Colonic mucosa (tissue), 4 donors: ENCODE data around the gene DRD2. TPM values are rescaled to one million over a fixed set of nuclear protein-coding genes. Genes with fewer than 3 reads are reported as not detected.

ENCODE experiments used
- DNase-seq: peaks from one replicate; pipeline ENCODE4 v3.0.0-alpha.2; 2020
- H3K27ac ChIP-seq: fragments of 200-600 bp; one replicate; pipeline ENCODE4 v1.8.0; 2021
- H3K27me3 ChIP-seq: fragments of 200-600 bp; one replicate; pipeline ENCODE4 v1.8.0; 2021
- H3K36me3 ChIP-seq: fragments of 200-600 bp; one replicate; pipeline ENCODE4 v1.8.0; 2021
- H3K4me1 ChIP-seq: fragments of 200-600 bp; one replicate; pipeline ENCODE4 v1.8.0; 2021; ENCODE audit warnings: mild to moderate bottlenecking
- H3K4me3 ChIP-seq: fragments of 200-600 bp; one replicate; pipeline ENCODE4 v1.8.0; 2021
- H3K9ac ChIP-seq, 2 donors: one replicate each; pipeline ENCODE4 v1.7.0; 2013; ENCODE audit warnings: control low read depth in 2 of 2, low read depth in 2 of 2, low read length in 2 of 2
- H3K9me3 ChIP-seq: fragments of 200-600 bp; one replicate; pipeline ENCODE4 v1.8.0; 2021
- intact Hi-C: fragments of 100-400 bp; cut with DNase I; formaldehyde crosslinking; loops from one replicate; pipeline ENCODE4 v1.14.1; 2022
- total RNA-seq, 2 donors: library from RNA; stranded (reverse); fragmentation: NEBNext Ultra II Directional in 1 of 2; extraction: Animal tissue kit (Norgen Biotek cat#: 25700) in 1 of 2; gene quantifications; one replicate each; pipeline ENCODE4 v1.2.1, GENCODE V29; 2021
- TF ChIP-seq, protein P1 (sequence below): fragments of 200-600 bp; IDR thresholded peaks from one replicate; pipeline ENCODE4 v1.8.0; 2022; ENCODE audit warnings: antibody characterized with exemption, mild to moderate bottlenecking
- donor health status: healthy.
- donor health status: DM: no; HTN: no; CAD: no.
- donor health status: DM: no; HTN: no; CAD: no.

Gene DRD2
- total RNA-seq, 2 donors from 2014 or later = 0.10 to 0.27 TPM

DNA sequence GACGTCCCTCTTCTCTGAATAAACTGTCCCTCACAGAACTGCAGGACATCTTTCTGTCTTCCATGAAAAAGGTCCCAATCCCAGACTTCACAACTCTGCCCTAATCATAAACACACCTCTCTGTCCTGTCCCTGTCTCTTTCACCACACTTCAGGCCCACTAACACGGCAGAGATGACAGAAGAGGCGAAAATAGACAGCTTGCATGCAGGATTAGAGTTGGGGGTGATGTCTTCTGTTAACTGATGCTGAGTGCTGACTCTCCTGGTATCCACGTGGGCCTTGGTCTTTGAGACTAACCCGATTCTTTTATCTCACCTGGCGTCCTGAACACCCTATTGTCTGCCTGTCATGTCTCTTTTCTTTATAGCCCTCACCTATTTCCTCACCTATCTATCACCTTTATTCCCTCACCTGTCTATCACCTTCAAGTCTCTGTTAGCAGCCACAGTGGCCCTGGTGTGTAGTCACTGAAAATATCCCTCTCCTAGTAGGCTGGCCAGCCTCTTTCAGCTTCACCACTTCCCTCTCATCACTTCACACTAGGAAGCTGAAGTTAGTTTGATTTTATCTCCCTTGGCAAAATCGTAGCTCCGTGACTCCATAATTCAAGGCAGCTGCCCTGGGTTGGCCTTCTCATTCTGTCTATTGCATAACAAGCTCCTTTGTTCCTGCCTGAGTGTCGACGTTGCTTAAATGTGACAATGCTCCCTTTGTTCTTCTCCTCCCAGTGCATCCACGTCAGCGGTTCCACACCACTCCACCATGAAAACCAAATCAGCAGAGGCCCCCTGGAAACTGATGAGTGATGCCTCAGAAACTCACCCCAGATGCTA, 30.6 kb upstream of the DRD2 start:
- no peaks in the 10 kb centered on the region for H3K36me3 ChIP-seq
- H3K9ac ChIP-seq = no peak overlapping the region
- no peaks in the 10 kb centered on the region for H3K9me3 ChIP-seq
- TF ChIP-seq, protein P1, sequence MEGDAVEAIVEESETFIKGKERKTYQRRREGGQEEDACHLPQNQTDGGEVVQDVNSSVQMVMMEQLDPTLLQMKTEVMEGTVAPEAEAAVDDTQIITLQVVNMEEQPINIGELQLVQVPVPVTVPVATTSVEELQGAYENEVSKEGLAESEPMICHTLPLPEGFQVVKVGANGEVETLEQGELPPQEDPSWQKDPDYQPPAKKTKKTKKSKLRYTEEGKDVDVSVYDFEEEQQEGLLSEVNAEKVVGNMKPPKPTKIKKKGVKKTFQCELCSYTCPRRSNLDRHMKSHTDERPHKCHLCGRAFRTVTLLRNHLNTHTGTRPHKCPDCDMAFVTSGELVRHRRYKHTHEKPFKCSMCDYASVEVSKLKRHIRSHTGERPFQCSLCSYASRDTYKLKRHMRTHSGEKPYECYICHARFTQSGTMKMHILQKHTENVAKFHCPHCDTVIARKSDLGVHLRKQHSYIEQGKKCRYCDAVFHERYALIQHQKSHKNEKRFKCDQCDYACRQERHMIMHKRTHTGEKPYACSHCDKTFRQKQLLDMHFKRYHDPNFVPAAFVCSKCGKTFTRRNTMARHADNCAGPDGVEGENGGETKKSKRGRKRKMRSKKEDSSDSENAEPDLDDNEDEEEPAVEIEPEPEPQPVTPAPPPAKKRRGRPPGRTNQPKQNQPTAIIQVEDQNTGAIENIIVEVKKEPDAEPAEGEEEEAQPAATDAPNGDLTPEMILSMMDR = no peak
- H3K4me3 ChIP-seq = no peak overlapping the region
- intact Hi-C loops = no loop called here
- no peak overlapping the region for H3K27ac ChIP-seq
- H3K27me3 ChIP-seq = no peaks in the 10 kb centered on the region
- DNase-seq = no peak
- no peaks in the 10 kb centered on the region for H3K4me1 ChIP-seq

DNA sequence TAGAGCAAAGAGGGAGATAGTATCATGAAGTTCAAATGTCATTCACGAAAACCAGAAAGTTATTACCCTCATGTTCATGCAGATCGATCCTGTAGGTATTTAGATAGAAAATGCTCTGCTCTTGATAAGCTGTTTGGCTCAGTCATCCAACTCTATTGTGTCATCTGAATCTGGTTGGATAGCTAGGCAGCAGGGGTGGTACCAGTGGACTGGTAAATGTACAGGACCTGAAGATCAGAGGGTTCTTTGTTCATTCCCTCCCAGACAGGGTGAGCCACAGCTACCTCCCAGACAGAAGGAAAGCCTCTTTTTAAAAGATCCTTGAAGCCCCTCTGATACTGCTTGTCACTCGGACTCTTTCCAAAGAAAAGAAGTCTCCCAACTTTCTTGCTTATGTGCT, 29.8 kb upstream of the DRD2 start:
- DNase-seq = no peak
- intact Hi-C loops = no loop called here
- Histone ChIP-seq H3K27ac (no peak overlapping the region), H3K4me3 (no peak overlapping the region), H3K9ac (no peak overlapping the region), H3K27me3 (no peaks in the 10 kb centered on the region), H3K36me3 (no peaks in the 10 kb centered on the region), H3K4me1 (no peaks in the 10 kb centered on the region), H3K9me3 (no peaks in the 10 kb centered on the region)
- TF ChIP-seq, protein P1 = no peak

DNA sequence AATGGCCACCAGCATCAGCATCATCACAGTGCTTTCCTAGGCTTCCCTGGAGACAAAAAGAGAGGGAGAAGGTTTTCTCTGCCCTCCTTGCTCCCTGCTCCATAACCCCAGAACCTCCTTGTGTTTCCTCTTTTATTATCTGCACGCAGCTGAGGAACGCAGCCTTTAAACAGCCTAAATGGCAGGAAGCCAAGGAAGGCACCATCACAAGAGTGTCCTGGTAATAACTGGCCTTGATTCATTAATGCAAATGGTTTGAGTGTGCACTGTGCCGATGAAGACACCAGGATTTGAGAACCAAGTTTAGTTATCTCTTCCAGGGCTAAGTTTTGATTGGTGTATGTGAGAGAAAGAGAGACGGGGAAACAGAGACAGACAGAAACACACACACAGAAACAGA, 29.4 kb upstream of the DRD2 start:
- H3K9ac ChIP-seq = no peak overlapping the region
- intact Hi-C loops = no loop called here
- no peaks in the 10 kb centered on the region for H3K27me3 ChIP-seq
- H3K4me3 ChIP-seq = no peak overlapping the region
- no peak for DNase-seq
- TF ChIP-seq, protein P1 = no peak
- no peaks in the 10 kb centered on the region for H3K4me1 ChIP-seq
- no peaks in the 10 kb centered on the region for H3K9me3 ChIP-seq
- no peaks in the 10 kb centered on the region for H3K36me3 ChIP-seq
- no peak overlapping the region for H3K27ac ChIP-seq

DNA sequence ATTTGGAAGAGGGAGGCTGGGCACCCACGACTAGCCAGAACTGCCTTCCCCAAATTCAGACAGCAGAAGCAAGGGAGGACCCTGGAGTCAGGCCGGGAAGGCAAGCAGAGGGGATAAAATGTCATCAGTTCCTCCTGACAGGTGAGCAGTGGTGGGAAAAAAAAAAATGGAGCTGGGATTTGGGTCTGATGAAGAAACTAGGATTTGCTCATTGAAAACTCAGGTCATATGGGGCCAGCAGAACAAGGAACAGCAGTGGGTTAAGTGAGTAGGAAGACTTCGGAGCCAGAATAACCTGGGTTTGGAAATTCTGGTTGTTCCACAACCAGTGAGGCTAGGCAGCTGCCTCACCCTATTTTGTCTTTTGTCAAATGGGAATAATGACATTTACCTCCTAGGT, 28.9 kb upstream of the DRD2 start:
- H3K36me3 ChIP-seq = no peaks in the 10 kb centered on the region
- no peaks in the 10 kb centered on the region for H3K4me1 ChIP-seq
- no peaks in the 10 kb centered on the region for H3K9me3 ChIP-seq
- no peak for DNase-seq
- no peak overlapping the region for H3K9ac ChIP-seq
- no peak overlapping the region for H3K4me3 ChIP-seq
- no peak overlapping the region for H3K27ac ChIP-seq
- intact Hi-C loops = no loop called here
- TF ChIP-seq, protein P1 = no peak
- no peaks in the 10 kb centered on the region for H3K27me3 ChIP-seq

DNA sequence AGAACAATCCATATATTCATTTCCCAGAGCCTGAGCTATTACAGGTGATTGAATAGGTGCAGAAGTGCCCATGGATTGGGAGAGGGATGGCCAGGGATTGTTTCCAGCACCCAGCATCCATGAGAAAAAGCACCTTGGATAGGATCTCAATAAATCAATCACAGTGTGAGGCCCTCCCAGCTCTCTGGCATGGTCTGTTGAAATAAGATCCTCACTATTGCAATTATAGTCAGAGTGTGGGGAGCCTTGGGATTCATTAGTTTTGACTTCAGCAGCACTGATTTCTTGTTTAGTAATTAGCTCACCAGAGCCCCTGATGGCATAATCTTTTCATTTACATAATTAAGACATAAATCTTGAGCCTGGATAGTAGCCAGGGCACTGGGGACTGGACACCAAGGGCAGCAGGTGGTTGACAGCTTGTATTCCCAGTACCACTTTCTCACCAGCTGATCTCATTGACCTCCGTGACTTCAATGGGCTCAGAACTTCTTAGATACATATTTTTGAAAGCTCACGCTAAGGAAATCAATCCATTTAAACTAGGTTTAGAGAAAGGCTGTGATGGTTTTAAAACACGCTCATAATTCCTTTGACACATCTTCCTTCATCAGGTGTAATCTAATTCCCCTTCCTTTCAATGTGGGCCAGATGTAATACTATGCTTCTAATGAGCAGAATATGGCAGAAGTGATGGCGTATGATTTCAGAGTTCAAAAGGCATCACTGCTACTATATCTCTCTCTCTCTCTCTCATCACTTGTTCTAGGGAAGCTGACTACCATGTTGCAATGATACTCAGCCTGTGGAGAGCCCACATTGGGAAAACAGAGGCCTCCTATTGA, 22.1 kb upstream of the DRD2 start:
- TF ChIP-seq, protein P1 = no peak
- Histone ChIP-seq H3K36me3 (no peaks in the 10 kb centered on the region), H3K27ac (no peak overlapping the region), H3K27me3 (no peaks in the 10 kb centered on the region), H3K9me3 (no peaks in the 10 kb centered on the region), H3K9ac (no peak overlapping the region), H3K4me3 (no peak overlapping the region), H3K4me1 (no peaks in the 10 kb centered on the region)
- DNase-seq = no peak
- intact Hi-C loops = no loop called here
